ENCODE results near the gene APH1B. TPM values are rescaled to one million over a fixed set of nuclear protein-coding genes. Genes with fewer than 3 reads are reported as not detected.

The APH1B gene
- total and polyA plus RNA-seq, 10 donors = 8.7 to 51.5 (median 30.2) TPM

GRCh38 chr15:63330926-63331325, 53.5 kb downstream of the APH1B start:
- H3K4me3 ChIP-seq = no peak overlapping the region
- no peak overlapping the region for H3K27ac ChIP-seq
- no peak for DNase-seq
- 90 to 94% (median 93%) methylated on average over 10 of the region's 10 CpGs for WGBS, 5 donors
- H3K27me3 ChIP-seq (replicated peaks in 1 of 7) = no peaks in the 10 kb centered on the region
- no peak for TF ChIP-seq POLR2AphosphoS5 (IDR thresholded peaks at IDR 0.05)
- TF ChIP-seq, protein P1, sequence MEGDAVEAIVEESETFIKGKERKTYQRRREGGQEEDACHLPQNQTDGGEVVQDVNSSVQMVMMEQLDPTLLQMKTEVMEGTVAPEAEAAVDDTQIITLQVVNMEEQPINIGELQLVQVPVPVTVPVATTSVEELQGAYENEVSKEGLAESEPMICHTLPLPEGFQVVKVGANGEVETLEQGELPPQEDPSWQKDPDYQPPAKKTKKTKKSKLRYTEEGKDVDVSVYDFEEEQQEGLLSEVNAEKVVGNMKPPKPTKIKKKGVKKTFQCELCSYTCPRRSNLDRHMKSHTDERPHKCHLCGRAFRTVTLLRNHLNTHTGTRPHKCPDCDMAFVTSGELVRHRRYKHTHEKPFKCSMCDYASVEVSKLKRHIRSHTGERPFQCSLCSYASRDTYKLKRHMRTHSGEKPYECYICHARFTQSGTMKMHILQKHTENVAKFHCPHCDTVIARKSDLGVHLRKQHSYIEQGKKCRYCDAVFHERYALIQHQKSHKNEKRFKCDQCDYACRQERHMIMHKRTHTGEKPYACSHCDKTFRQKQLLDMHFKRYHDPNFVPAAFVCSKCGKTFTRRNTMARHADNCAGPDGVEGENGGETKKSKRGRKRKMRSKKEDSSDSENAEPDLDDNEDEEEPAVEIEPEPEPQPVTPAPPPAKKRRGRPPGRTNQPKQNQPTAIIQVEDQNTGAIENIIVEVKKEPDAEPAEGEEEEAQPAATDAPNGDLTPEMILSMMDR (IDR thresholded peaks at IDR 0.05 in 8 of 11, conservative IDR thresholded peaks at IDR 0.05 in 3 of 11) = no peak
- TF ChIP-seq POLR2A (IDR thresholded peaks at IDR 0.05) = no peak
- H3K9me3 ChIP-seq = no peaks in the 10 kb centered on the region
- no peaks in the 10 kb centered on the region for H3K4me1 ChIP-seq
- intact Hi-C loops (cut with DNase I; ENCODE audit: low total_unique reads) = no loop called here
- H3K36me3 ChIP-seq = no peaks in the 10 kb centered on the region

- intact Hi-C loops (cut with DNase I; ENCODE audit: low total_unique reads) = no loop called here
- Histone ChIP-seq H3K27me3 (replicated peaks in 1 of 7) (no peaks in the 10 kb centered on the region), H3K4me3 (no peak overlapping the region), H3K27ac (no peak overlapping the region), H3K9me3 (no peaks in the 10 kb centered on the region), H3K36me3 (no peaks in the 10 kb centered on the region), H3K4me1 (no peaks in the 10 kb centered on the region)
- 83 to 87% (median 85%) methylated on average over 12 of the region's 12 CpGs for WGBS, 5 donors
- TF ChIP-seq, protein P1 (IDR thresholded peaks at IDR 0.05 in 8 of 11, conservative IDR thresholded peaks at IDR 0.05 in 3 of 11) = no peak
- TF ChIP-seq POLR2A (IDR thresholded peaks at IDR 0.05) (no peak), POLR2AphosphoS5 (IDR thresholded peaks at IDR 0.05) (no peak)
- no peak for DNase-seq
Observed at GRCh38 chr15:63331456-63331855, 54.1 kb downstream of the APH1B start.

DNA sequence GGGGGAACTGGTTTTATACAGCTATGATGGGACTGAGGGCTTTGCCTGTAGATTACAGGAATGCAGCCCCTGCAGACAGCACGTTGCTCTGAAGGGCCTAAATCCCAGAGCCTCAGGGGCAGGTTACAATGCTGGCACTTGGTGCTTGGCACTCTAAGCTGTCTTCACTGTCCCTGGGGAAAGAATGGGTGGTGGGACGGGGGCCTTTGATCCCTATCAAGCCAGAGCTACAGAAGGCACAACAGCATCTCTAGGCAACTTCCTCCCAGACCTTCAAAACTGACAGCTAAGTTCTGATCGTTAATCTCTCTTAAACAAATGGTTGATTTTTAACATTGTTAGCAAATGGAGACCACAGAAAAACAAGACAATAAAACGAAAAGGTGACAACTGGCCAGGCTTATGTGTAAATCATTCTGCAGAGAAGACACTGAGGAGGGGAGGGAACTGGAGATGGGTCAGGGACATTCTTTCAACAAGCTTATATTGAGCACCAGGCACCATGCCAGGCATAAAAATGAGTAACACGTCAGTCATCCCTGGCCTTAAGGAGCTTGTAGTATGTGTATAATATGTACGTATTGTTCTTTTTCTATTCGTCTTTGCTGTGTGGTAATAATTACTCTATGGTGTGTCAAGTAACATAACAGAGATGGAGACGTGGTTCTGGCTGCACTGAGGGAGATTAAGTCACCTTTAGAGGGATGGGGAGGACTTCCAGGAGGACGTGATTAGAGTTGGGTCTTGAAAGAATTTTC, 55.1 kb downstream of the APH1B start:
- TF ChIP-seq POLR2AphosphoS5 (IDR thresholded peaks at IDR 0.05) = no peak
- TF ChIP-seq POLR2A (IDR thresholded peaks at IDR 0.05) = no peak
- TF ChIP-seq, protein P1 (IDR thresholded peaks at IDR 0.05 in 8 of 11, conservative IDR thresholded peaks at IDR 0.05 in 3 of 11) = no peak
- H3K4me3 ChIP-seq = no peak overlapping the region
- H3K9me3 ChIP-seq = no peaks in the 10 kb centered on the region
- H3K27me3 ChIP-seq (replicated peaks in 1 of 7) = no peaks in the 10 kb centered on the region
- WGBS, 5 donors = 45 to 51% (median 49%) methylated on average over 9 of the region's 9 CpGs
- no peak overlapping the region for H3K27ac ChIP-seq
- H3K36me3 ChIP-seq = no peaks in the 10 kb centered on the region
- DNase-seq = no peak
- no peaks in the 10 kb centered on the region for H3K4me1 ChIP-seq
- intact Hi-C loops (cut with DNase I; ENCODE audit: low total_unique reads) = no loop called here

- intact Hi-C loops (cut with DNase I; ENCODE audit: low total_unique reads) = no loop called here
- H3K9me3 ChIP-seq = no peaks in the 10 kb centered on the region
- DNase-seq = no peak
- TF ChIP-seq POLR2A (IDR thresholded peaks at IDR 0.05) (no peak), POLR2AphosphoS5 (IDR thresholded peaks at IDR 0.05) (no peak)
- TF ChIP-seq, protein P1 (IDR thresholded peaks at IDR 0.05 in 8 of 11, conservative IDR thresholded peaks at IDR 0.05 in 3 of 11) = no peak
- H3K4me1 ChIP-seq = no peaks in the 10 kb centered on the region
- WGBS, 5 donors = 86 to 95% (median 92%) methylated on average over 2 of the region's 2 CpGs
- no peaks in the 10 kb centered on the region for H3K36me3 ChIP-seq
- H3K4me3 ChIP-seq = no peak overlapping the region
- H3K27me3 ChIP-seq (replicated peaks in 1 of 7) = no peaks in the 10 kb centered on the region
- H3K27ac ChIP-seq = no peak overlapping the region
Observed at GRCh38 chr15:63334821-63335220, 57.4 kb downstream of the APH1B start.
